Fibroblast of skin of right biceps (primary cell): ENCODE results near the gene SHE.

Experiments
- DNase-seq: peaks from one replicate; pipeline ENCODE4 v3.0.0-alpha.2; 2013

Gene SHE

GRCh38 chr1:154443274-154444013 lies 58.8 kb downstream of the SHE start:
- no peak for DNase-seq

GRCh38 chr1:154442006-154442740 lies 60.0 kb downstream of the SHE start:
- peak; percentile 60 for DNase-seq

GRCh38 chr1:154441241-154441888 lies 60.8 kb downstream of the SHE start:
- no peak for DNase-seq

- DNase-seq: no peak
These were observed 62.0 kb downstream of the SHE start for GRCh38 chr1:154440036-154440804.

GRCh38 chr1:154436433-154436832 lies 65.8 kb downstream of the SHE start:
- no peak for DNase-seq

GRCh38 chr1:154435599-154436200 lies 66.5 kb downstream of the SHE start:
- no peak for DNase-seq

GRCh38 chr1:154434346-154435085 lies 67.7 kb downstream of the SHE start:
- DNase-seq: peak; percentile 60

GRCh38 chr1:154433161-154433764 lies 68.9 kb downstream of the SHE start:
- DNase-seq: no peak

GRCh38 chr1:154431586-154432373 lies 70.4 kb downstream of the SHE start:
- DNase-seq: peak; percentile 95

GRCh38 chr1:154430903-154431302 lies 71.3 kb downstream of the SHE start:
- DNase-seq: peak; percentile 15

GRCh38 chr1:154429841-154430611 lies 72.2 kb downstream of the SHE start:
- DNase-seq: no peak
